Left cardiac atrium (tissue), 4 donors: ENCODE data around the gene RERG. TPM values are rescaled to one million over a fixed set of nuclear protein-coding genes. Genes with fewer than 3 reads are reported as not detected.

Experiments used
- ATAC-seq, 2 donors: fragments of 200-7000 bp; cut with Tn5 transposase; one replicate each; pipeline ENCODE4 v1.9.1; 2020; ENCODE audit warnings: mild to moderate bottlenecking in 2 of 2, moderate library complexity in 2 of 2
- DNase-seq: peaks from one replicate; pipeline ENCODE4 v3.0.0-alpha.2; 2020
- intact Hi-C, 2 donors: fragments of 100-400 bp; cut with DNase I; formaldehyde crosslinking; loops; one replicate each; pipeline versions ENCODE4 v1.14.1 to v1.15.1; 2022 to 2023
- total RNA-seq, 2 donors: library from RNA; stranded (reverse); fragmentation: NEBNext Ultra II Directional; extraction: Animal tissue kit (Norgen Biotek cat#: 25700); gene quantifications; one replicate each; pipeline ENCODE4 v1.2.1, GENCODE V29; 2021
- donor health status: DM: no; HTN: yes; CAD: no.
- donor health status: DM: no; HTN: yes; CAD: no; lungs with severe emphysema.
- donor health status: DM: yes; HTN: yes; CAD: no.
- donor health status: Dilated cardiomyopathy.

The RERG gene
- total RNA-seq, 2 donors from 2014 or later, result 7.0 to 7.3 TPM

DNA sequence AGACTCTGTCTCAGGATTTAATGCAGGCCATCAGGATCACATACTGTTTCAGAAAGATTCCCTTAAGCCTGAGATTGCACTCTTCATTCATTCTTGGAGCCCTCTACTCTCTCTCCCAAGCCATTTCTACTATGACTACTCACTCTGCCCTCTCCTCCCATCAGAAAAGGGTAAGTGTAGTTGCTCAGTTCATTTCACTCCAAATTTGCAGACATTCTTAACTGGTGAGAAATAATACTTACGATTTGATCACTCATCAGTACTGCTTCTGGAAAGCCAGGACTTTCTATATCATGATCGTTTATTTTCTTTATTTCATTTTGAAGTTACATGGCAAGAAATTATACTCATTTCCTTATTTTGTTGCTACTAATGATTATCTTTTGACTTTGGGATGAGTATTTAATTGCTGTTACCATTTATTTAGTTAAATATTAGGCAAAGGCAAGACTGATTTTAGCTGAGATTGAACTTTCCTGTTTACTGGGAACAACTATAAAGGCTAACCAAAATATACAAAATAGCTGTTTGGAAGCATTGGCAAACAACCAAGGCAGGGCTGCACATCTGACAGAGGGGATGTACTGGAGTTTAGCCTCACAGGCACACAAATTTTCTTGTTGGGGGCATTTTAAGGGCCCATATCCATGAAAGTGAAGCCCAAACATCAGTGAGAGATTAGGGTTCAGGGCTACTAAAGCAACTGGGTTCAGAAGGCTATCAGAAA lies 4.1 kb upstream of the RERG start:
- DNase-seq (no peak), ATAC-seq (no peak)
- intact Hi-C loops, result loop anchor here (10.0 kb wide), 2 partner anchors 80 to 380 kb away; partner anchors contain the start of gene ART4 (in 1 of the 2)

DNA sequence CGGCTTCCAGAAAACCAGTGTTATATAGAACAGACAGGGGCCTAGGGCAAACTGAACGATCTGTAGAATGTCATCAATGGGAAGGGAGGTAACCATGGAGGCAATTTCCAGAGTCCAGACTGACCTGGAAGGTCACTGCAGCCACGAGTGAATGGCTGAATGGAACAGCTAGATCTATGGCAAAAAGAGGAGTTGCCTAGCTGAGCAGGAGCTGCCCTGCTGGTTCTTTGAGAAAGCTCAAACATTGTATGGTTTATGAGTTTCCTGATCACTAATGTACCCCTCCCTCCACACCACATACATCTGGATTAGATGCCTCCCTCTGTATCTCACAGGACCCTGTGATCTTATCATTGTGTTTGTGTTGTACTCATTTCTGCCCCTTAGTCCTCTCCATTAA lies 1.0 kb upstream of the RERG start:
- DNase-seq, result no peak
- intact Hi-C loops, result loop anchor here (10.0 kb wide), 2 partner anchors 77 to 377 kb away; partner anchors contain the start of gene ART4 (in 1 of the 2)
- ATAC-seq, result no peak

DNA sequence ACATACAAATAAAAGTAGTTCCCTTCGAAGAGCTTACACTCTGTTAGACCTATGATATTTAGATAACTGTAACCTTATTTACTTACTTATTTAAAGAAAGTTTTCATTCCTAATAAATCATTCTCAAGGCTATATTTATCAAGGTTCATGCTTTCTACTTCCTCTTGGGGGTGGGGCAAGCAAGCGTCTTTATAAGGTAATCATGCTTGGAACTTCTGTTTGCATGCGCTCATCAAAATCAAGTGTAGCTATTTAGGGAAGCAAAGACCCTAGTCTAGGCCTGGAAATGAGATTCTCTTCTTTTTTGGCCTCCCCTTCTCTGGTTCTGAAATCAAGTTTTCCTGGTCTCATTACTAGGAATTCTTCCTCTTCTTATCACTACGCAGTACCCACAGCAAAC lies 766 bp downstream of the RERG start:
- intact Hi-C loops, result loop anchor here (2.0 to 10.0 kb wide), 4 partner anchors 70 to 376 kb away; partner anchors contain the start of gene ART4 (in 1 of the 2)
- DNase-seq (no peak), ATAC-seq (peak in 1 of 2 donors; percentile 46)

DNA sequence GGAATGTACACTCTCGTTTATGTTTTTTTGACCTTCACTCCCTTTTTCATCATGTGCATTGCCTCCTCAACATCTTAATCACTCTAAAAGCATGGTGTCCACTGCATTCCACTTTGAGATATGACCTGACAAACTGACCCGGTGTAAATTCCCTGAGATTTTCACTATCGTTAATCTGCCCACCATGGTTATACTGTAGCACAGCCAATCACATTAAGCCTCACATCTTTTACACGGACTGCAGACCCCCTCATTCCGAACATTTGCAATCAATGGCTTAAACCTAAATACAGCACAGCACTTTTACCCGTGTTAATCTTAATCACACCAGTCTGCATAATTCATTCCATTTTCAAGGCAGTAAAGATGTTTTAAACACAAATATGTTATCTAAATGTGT lies 2.4 kb downstream of the RERG start:
- intact Hi-C loops, result no loop called here
- ATAC-seq (no peak), DNase-seq (no peak)

DNA sequence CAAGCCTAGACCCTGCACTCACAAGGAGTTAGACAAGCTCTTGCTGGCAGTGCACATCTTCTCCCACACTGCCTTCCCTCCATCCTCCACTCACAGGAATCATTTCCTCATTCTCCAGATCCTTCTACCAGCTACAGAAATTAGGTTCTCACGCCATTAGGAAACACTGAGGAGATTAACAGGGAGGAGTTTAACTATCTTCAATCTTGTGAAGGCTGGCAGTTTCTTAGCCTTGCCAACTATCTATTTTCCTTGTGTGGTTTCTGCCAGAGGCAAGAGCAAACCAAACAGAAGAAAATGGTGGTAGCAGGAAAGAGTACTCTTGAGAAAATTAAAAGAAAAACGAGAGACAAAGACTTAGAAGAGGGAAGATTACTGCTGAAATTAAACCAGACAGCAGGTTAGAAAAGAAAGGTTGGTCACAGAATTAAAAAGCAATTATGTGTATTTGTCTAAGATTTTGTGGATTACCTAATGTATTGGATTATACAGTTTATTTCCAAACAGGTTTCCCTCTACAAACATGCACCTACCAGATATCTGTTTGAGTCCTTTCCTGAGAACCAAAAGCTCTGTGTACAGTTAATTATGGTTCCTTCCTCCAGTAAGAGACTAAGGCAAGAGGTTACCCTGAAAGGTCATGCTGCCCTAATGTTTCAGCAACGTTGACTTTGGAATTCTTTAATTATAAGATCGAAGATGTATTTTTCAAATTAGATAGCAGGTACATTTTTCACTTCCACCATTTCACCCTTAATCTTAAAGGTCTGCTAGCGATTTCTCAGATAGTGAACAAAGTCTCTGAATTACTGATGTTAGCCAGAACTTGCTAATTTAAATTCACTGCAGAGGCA lies 5.0 kb downstream of the RERG start:
- ATAC-seq, result peak in 1 of 2 donors; percentile 59
- DNase-seq, result no peak
- intact Hi-C loops, result no loop called here

DNA sequence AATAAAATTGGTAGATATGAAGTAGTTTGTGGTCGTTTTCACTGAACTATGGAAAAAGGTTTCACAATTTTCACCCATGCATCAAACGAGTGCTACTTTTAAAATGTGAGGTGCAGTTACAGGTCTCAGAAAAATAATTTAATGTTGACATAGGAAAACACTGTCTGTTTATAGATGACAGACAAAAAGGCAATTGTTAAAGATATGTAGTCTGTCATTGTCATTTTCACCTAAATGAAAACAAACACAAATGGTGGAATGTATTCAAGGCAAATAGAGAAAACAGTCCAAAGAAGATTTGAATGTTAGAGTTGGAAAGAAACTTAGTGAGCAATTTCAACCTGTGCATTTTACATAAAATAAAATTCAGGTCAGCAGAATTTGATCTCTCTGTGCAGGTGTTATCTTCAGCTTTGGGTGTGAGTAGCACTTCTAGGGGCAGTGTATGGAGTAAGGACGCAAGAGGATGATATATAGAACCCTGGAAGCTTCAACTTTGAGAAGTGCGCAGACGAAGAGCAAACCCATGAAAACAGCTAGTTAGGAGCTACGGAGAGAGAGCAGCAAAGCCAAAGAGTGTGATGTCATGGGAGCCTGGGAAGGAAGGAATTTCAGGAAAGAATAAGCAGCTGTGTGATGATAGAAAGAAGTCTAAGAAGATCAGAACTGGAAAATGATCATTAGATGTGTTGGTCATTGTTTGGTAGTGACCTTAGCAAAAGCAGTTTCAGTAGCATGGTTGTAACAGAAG lies 6.2 kb downstream of the RERG start:
- ATAC-seq (peak in 1 of 2 donors; percentile 55), DNase-seq (no peak)
- intact Hi-C loops, result no loop called here

DNA sequence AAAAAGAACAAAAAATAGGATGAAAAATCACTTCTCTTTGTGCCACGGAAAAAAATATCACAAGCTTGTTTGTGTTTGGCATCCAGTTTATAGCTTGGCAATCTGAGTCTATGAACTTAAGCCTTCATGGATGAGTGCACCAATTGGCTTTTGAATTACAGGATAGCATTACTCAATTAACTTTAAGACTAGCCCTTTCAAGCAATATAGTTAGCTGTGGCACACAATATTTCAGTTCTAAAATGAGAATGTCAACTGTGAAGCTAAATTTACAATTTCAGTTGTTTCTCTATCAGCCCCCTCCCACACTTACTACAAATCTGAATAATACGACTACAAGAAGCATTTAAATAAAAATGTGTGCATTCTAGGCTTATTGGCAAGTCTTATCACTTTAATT lies 8.3 kb downstream of the RERG start:
- intact Hi-C loops, result no loop called here
- DNase-seq (no peak), ATAC-seq (no peak)

DNA sequence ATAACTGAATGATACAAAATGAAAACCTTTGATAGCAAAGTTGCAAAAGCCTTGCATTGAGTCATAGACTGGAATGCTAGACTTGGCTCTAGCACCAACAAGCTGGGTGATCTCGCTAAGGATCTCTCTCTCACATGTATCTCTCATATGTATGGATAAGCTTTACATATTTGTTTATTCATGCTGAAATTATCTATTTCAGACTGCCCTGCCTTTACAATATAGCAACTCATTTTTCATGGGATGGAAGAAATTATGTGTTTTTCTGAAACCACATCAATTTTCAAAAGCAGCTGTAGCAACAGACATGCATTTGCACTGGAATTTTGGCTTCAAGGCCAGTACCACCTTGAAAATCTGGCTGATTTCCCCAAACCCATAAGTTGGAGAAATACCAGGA lies 11.4 kb downstream of the RERG start:
- ATAC-seq (peak in 1 of 2 donors; percentile 81), DNase-seq (no peak)
- intact Hi-C loops, result no loop called here

DNA sequence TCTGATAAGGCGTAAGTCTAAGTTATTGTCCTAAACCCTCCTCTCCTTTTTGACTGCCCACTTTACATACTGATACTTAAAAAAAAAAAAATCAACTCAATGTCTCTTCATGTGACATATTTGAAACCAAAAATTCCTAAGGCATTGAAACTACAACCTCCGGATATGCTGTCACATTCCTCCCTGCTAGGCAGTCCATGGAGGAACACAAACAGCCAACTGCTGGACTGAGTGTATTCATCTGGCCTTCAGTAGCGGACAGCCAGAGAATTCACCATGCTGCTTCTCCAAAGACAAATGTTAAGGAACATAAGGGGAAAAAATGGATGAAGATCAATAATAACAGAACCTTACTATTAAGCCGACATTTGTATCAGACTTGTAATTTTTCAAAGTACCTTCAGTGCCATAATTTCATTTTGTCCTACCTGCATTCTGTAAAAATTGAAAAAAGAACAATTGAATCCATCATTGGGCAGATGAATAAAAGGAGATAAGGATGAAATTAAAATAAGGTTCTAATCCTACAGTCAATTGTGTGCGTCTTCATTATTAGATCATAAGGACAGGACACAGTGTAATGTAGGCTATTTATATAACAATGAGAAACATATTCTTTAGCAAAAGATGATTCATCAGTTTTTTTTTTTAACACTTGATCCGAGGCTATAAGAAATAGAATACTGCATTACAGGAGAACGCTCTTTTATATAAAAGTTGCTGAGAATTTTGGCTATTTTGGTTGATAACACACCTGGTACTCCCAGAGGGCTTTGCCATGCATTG lies 12.2 kb downstream of the RERG start:
- ATAC-seq (peak; percentile 56 to 70), DNase-seq (no peak)
- intact Hi-C loops, result no loop called here

DNA sequence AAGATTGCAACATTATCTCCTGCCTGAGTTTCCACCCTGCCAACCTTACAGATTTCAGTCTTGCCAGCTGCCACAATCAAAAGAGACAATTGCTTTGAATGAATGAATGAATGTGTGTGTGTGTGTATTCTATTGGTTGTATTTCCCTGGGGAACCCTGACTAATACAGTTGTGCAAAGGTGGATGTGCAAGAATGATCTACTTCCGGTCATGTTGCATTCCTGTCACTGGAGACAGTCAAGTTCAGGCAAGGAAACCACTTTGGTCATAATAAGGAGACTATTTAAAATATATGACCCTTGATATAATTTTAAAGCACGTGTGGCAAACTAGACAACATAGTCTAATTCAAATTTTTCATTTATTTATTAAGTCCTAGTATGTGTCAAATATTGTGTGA lies 13.1 kb downstream of the RERG start:
- intact Hi-C loops, result no loop called here
- ATAC-seq (peak in 1 of 2 donors; percentile 7), DNase-seq (no peak)

DNA sequence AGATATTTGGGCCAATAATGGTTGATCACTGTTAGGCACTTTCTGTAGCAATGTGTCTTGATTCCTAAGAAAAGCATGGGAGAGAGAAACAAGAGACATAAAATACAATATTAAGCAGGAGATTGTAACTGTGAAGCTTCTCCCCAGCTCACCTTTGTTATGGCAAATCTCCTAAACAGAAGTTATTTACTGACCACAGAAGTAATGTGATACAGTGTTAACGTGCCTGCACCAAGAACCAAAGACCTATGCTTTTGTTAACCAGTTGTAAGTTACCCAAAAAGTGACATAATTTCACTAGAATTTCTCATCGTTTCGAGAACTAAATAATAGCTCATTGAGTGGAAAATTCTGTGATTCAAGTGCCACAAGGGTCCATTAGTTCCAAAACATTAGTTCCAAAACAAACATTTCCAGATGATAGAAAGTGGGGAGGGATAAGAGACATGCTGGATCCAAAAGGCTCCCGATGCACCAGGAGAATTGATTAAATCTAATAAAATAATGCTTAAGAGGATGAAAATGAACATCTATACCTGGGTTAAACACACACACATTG lies 14.3 kb downstream of the RERG start:
- intact Hi-C loops, result no loop called here

DNA sequence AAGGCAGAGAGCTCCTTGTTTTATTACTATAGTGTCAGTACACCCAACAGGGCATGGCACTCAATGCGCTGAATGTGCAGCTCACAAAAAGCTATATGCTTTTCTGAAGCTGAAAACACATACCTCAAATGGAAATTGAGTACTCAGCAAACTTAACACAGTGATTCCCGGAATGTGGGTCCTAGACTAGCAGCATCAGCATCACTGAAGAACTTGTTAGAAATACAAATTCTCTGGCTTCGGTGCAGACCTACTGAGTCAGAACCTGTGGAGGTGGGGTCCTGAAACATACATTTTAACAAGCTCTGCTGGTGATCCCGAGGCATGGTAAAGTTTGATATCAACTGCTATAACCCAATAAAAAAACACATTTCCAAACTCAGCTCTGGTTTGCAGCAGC lies 14.9 kb downstream of the RERG start:
- intact Hi-C loops, result no loop called here
- DNase-seq (no peak), ATAC-seq (no peak)

More for the DNA sequence above, 14.3 kb downstream of the RERG start:
- peak in 1 of 2 donors; percentile 51 for ATAC-seq
- no peak for DNase-seq

DNA sequence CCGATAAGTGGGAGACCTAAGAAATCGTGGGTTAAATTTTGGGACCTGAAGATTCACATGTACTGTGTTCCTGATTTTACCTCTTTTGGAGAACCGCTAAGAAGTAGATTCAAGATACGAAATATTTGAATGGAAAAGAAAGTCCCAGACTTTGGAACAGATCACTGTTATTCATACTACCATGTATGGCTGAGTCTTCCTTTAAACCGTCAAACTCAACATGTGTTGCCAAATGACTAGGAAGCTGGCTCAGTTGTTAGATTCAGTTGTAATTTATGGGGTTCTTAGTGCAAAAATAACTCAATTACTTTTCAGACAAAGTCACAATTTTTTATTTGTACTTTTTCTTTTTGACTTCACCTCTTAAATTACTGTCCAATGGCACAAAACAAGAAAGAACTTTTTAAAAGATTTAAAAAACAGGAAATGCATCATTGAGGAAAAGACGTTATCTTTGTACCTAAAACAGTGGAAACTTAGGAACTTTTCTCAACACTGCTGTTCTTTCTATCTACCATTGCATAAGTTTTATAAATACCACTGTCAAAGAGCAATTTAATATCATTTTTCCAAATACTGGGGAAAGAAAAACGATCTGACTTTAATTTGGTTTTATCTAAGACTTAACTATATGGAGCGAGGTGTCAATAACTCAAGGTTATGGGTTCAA lies 15.7 kb downstream of the RERG start:
- intact Hi-C loops, result no loop called here
- DNase-seq, result no peak
- peak in 1 of 2 donors; percentile 17 for ATAC-seq

DNA sequence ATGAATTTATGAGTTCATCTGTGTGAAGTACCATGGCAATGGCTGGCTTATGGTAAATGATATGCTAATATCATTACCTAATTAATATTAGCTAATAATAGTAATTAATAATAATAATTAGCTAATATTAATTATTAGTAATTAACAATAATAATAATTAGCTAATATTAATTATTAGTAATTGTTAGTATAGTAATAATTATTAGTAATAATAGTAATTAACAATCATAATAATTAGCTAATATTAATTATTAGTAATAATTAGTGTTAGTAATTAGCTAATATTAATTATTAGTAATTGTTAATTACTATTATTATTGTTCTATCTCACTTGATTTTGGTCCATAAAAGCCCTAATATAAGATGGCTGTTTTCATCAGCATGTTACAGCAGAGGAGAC lies 19.8 kb downstream of the RERG start:
- intact Hi-C loops, result no loop called here
- ATAC-seq (no peak), DNase-seq (no peak)

DNA sequence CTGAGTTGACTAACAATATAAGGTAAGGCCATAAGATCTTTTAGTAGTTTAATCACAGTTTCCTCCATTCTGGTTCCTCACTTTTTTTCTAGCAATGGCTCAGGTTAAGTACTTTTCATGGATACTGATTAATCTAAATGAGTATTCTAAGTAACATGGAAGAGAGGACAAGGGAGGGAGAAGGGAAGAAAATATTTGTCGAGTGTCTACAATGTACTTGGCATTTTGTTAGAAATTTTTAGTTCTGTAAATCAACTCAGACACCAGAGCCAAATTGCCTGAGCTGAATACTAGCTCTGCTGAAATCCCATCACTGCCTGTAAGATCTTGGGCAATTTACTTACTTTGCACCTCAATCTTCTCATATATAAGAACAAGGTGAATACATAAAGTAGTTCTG lies 20.2 kb downstream of the RERG start:
- intact Hi-C loops, result no loop called here
- ATAC-seq, result peak in 1 of 2 donors; percentile 9
- DNase-seq, result no peak

DNA sequence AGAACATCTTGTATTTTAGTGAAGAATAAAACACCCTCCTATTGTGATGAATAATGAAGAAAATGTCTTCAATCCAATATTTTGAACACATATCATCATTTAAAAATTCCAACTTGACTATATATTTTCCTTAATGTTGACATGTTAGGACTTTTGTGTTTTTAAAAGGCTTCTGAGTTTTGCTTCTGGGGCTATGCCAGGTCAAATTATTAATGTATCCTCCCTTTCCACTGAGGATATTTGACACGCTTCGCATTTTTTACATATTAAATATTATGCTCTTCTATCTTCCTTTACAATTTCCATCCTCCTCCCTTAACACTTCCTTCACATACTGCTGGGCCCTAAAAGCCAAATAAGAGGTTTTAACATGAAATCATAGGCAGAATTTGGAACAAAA lies 20.6 kb downstream of the RERG start:
- ATAC-seq (peak in 1 of 2 donors; percentile 67), DNase-seq (no peak)
- intact Hi-C loops, result no loop called here

DNA sequence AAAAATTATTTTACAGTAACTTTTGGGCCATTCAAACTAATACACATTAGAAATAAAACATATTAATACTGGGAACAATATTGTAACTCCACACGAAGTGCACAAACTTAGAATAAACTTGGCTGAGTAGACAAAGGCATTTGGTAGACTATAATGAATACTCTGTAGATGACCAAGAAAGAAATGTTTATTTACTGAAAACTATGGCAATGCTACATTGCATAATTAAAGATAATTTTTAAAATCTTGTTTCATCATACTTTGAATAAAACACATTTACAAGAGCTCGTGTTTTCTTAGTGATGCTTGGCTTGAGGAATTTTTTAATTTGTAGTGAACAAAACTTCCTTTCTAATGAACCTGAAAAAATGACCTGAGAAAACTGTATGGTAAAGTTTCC lies 21.3 kb downstream of the RERG start:
- intact Hi-C loops, result no loop called here
- ATAC-seq (peak in 1 of 2 donors; percentile 81), DNase-seq (no peak)
